GM12878 (cell line): ENCODE data around the gene HTR4. TPM values are rescaled to one million over a fixed set of nuclear protein-coding genes. Genes with fewer than 3 reads are reported as not detected.
A peak's percentile ranks its signal among the peaks of the same experiment; 100 is the strongest.

Experiments used
- ATAC-seq: fragments of 200-7000 bp; cut with Tn5 transposase; 3 replicates; pipeline ENCODE4 v1.9.1; 2020; ENCODE audit warnings: mild to moderate bottlenecking, moderate library complexity
- Bru-seq: library from RNA; stranded (reverse); fragments of 400-500 nt; gene quantifications from one replicate; lab custom pipeline; 2021; lab: Mats Ljungman, UMichigan
- BruChase-seq, 2 experiments: library from RNA; stranded (reverse); fragments of 400-500 nt; gene quantifications; one replicate each; lab custom pipeline; 2021; lab: Mats Ljungman, UMichigan
- BruUV-seq: library from RNA; stranded (reverse); fragments of 400-500 nt; replicated peaks from 2 replicates; lab custom pipeline; 2021; lab: Mats Ljungman, UMichigan
- CTCF ChIA-PET: fragments of 300-600 bp; sonication (Branson Sonifier 250); formaldehyde crosslinking; extraction: SDS; loops from one replicate; lab custom pipeline; 2021; ENCODE audit warnings: inconsistent platforms; lab: Yijun Ruan, JAX
- POLR2A ChIA-PET: fragments of 350-600 bp; formaldehyde crosslinking; extraction: SDS; loops from one replicate; lab custom pipeline; 2021; ENCODE audit warnings: inconsistent platforms; lab: Charles Lee
- RAD21 ChIA-PET: fragments of 300-600 bp; sonication (Branson Sonifier 250); formaldehyde crosslinking; loops from one replicate; lab custom pipeline; 2023; ENCODE audit warnings: antibody characterized with exemption; ENCODE audit not compliant: unreplicated experiment; lab: Charles Lee
- SMC1A ChIA-PET: fragments of 300-600 bp; sonication (Branson Sonifier 250); formaldehyde crosslinking; loops from one replicate; lab custom pipeline; 2023; ENCODE audit not compliant: unreplicated experiment, uncharacterized antibody; lab: Charles Lee
- DNase-seq: peaks from one replicate; pipeline ENCODE4 v3.0.0-alpha.2; 2011; ENCODE audit warnings: low read depth, low spot score
- FAIRE-seq: peaks from 3 replicates; lab custom pipeline; 2011; peaks lifted over from hg19 to GRCh38; lab: Jason Lieb, UNC
- H2AFZ ChIP-seq: 2 replicates; pipeline ENCODE4 v1.6.0; 2011; ENCODE audit warnings: low read depth, low read length, control low read depth; ENCODE audit not compliant: control insufficient read depth
- H3K27ac ChIP-seq: 2 replicates; pipeline ENCODE4 v1.5.1; 2011; ENCODE audit warnings: control low read depth; ENCODE audit not compliant: control insufficient read depth, insufficient read depth
- H3K27me3 ChIP-seq, 2 experiments: replicated peaks in 1 of 2; 2 replicates each; pipeline versions ENCODE4 v1.6.0 to v1.6.1; 2011; ENCODE audit warnings: low read length in 1 of 2; ENCODE audit not compliant: control insufficient read depth in 2 of 2, insufficient read depth in 2 of 2
- H3K36me3 ChIP-seq, 2 experiments: 2 replicates each; pipeline ENCODE4 v1.5.1; 2011; ENCODE audit warnings: low read length in 1 of 2; ENCODE audit not compliant: control insufficient read depth in 2 of 2, insufficient read depth in 2 of 2
- H3K4me1 ChIP-seq: 2 replicates; pipeline ENCODE4 v1.6.1; 2011; ENCODE audit warnings: mild to moderate bottlenecking, low read length, moderate library complexity, mixed read lengths; ENCODE audit not compliant: control insufficient read depth, insufficient read depth
- H3K4me2 ChIP-seq: 2 replicates; pipeline ENCODE4 v1.6.0; 2011; ENCODE audit warnings: control low read depth; ENCODE audit not compliant: control insufficient read depth, insufficient read depth
- H3K4me3 ChIP-seq: fragments of 200-600 bp; sonication (generic); 2 replicates; pipeline ENCODE4 v1.5.1; 2016
- H3K79me2 ChIP-seq: 2 replicates; pipeline ENCODE4 v1.6.0; 2011; ENCODE audit warnings: low read length; ENCODE audit not compliant: control insufficient read depth, insufficient read depth
- H3K9ac ChIP-seq: 2 replicates; pipeline ENCODE4 v1.8.0; 2011; ENCODE audit warnings: low read length, control low read depth, mixed read lengths; ENCODE audit not compliant: control insufficient read depth, insufficient read depth
- H3K9me3 ChIP-seq: replicated peaks from 3 replicates; pipeline ENCODE4 v1.5.1; 2011; ENCODE audit warnings: mild to moderate bottlenecking, low read length; ENCODE audit not compliant: control insufficient read depth, insufficient read depth
- H4K20me1 ChIP-seq: 2 replicates; pipeline ENCODE4 v1.6.0; 2011; ENCODE audit not compliant: control insufficient read depth, insufficient read depth
- BHLHE40 ChIP-seq, 2 experiments: fragments of 450-650 bp in 1 of 2; IDR thresholded peaks; 2 replicates each; pipeline ENCODE4 v1.6.1; 2011 to 2017; ENCODE audit warnings: low read depth in 2 of 2, borderline replicate concordance in 1 of 2, improper control_type of control experiment in 1 of 2, low read length in 1 of 2, mild to moderate bottlenecking in 1 of 2
- FOXK2 ChIP-seq: fragments of 450-650 bp; IDR thresholded peaks from 2 replicates; pipeline ENCODE4 v1.6.1; 2017; ENCODE audit warnings: mild to moderate bottlenecking, moderate library complexity
- HDAC2 ChIP-seq: fragments of 200-600 bp; sonication (generic); IDR thresholded peaks from 2 replicates; pipeline ENCODE4 v1.6.1; 2017
- HDAC6 ChIP-seq: fragments of 200-600 bp; sonication (generic); IDR thresholded peaks from one replicate; pipeline ENCODE4 v1.8.0; 2017; ENCODE audit warnings: antibody characterized with exemption; ENCODE audit not compliant: unreplicated experiment
- LARP7 ChIP-seq: fragments of 450-650 bp; IDR thresholded peaks from 2 replicates; pipeline ENCODE4 v1.6.1; 2017; ENCODE audit warnings: mild to moderate bottlenecking
- MXI1 ChIP-seq: fragments of 150-350 bp; IDR thresholded peaks from 2 replicates; pipeline ENCODE4 v1.6.1; 2011; ENCODE audit warnings: low read depth, mild to moderate bottlenecking, inconsistent platforms, low read length, improper control_type of control experiment
- MYC ChIP-seq: IDR thresholded peaks from 2 replicates; pipeline ENCODE4 v1.6.1; 2011; ENCODE audit warnings: mild to moderate bottlenecking, low read length, moderate library complexity, inconsistent platforms; ENCODE audit not compliant: insufficient read depth, insufficient replicate concordance, insufficient read length, severe bottlenecking
- PAX5 ChIP-seq: IDR thresholded peaks from 2 replicates; pipeline ENCODE4 v1.6.1; 2011; ENCODE audit warnings: low read depth, low read length, borderline replicate concordance
- RFX5 ChIP-seq: IDR thresholded peaks from 2 replicates; pipeline ENCODE4 v1.6.1; 2011; ENCODE audit warnings: low read depth, low read length, improper control_type of control experiment
- SUZ12 ChIP-seq: fragments of 200-600 bp; sonication (generic); IDR thresholded peaks from one replicate; pipeline ENCODE4 v1.6.1; 2018; ENCODE audit warnings: antibody characterized with exemption, mild to moderate bottlenecking; ENCODE audit not compliant: unreplicated experiment
- ZNF207 ChIP-seq: fragments of 450-650 bp; IDR thresholded peaks from 2 replicates; pipeline ENCODE4 v1.6.1; 2014; ENCODE audit warnings: antibody characterized with exemption, mild to moderate bottlenecking, borderline replicate concordance
- WGBS: methylation state at CpG from one replicate; pipeline ENCODE4 v1.1.6; 2016; ENCODE audit warnings: low lambda C conversion rate; ENCODE audit not compliant: insufficient replicate concordance, insufficient coverage; ENCODE audit errors: missing lambda C conversion rate; 5-methylcytosine and 5-hydroxymethylcytosine counted together
- in situ Hi-C: fragments of 300-500 bp; cut with MboI; formaldehyde crosslinking; loops from 9 replicates; pipeline ENCODE4 v1.14.3; 2018; ENCODE audit warnings: mixed read lengths
- intact Hi-C: fragments of 100-400 bp; cut with micrococcal nuclease; formaldehyde crosslinking; loops from one replicate; pipeline ENCODE4 v1.14.2; 2022; ENCODE audit not compliant: unreplicated experiment
- long read RNA-seq, 2 experiments: library from polyadenylated mRNA; unstranded; transcript quantifications; one replicate each; pipeline ENCODE4 v2.0.0, GENCODE V29; 2019 to 2020
- polyA minus RNA-seq, 3 experiments: library from RNA; depleted of rRNA, polyadenylated mRNA; stranded (reverse); fragments of >200 nt; gene quantifications; 2 replicates each; pipeline ENCODE4 v1.2.3, GENCODE V29; 2011
- polyA plus RNA-seq, 11 experiments: library from polyadenylated mRNA; depleted of rRNA in 4 of 11; unstranded in 6 of 11; stranded (reverse) in 5 of 11; fragments of >200 nt; fragmentation: Nextera tagmentation in 4 of 11; fragmentation: Illumina TruSeq in 1 of 11; extraction: Ambion mirVana in 4 of 11; extraction: Trizol in 1 of 11; gene quantifications; 1 replicate in 1 of 11; 2 replicates in 10 of 11; pipeline versions ENCODE4 v1.2.1 to v1.2.3, GENCODE V29; 2011 to 2016; ENCODE audit warnings: inconsistent platforms in 2 of 11, missing spikeins in 2 of 11, low read depth in 1 of 11
- total RNA-seq, 4 experiments: library from RNA; depleted of rRNA in 3 of 4; stranded (reverse); fragments of >200 nt in 3 of 4; fragmentation: Illumina TruSeq in 1 of 4; extraction: Trizol in 1 of 4; gene quantifications; 2 replicates each; pipeline versions ENCODE4 v1.2.1 to v1.2.3, GENCODE V29; 2013 to 2021
- TF ChIP-seq, protein P1 (sequence below): IDR thresholded peaks from 2 replicates; pipeline ENCODE4 v1.6.1; 2012; ENCODE audit warnings: low read depth, low read length, improper control_type of control experiment
- TF ChIP-seq, protein P2 (sequence below): fragments of 150-350 bp; IDR thresholded peaks from 2 replicates; pipeline ENCODE4 v1.6.1; 2016; ENCODE audit warnings: low read depth, low read length

Gene HTR4
- total RNA-seq (2013; cell fraction: nucleolus; rRNA removed), result not detected in 2 replicates
- total RNA-seq (2014; rRNA removed), result not detected in 2 replicates
- not detected in 2 replicates for total RNA-seq (2014; rRNA removed; fragmentation: Illumina TruSeq; extraction: Trizol)
- total RNA-seq (2021), result not detected in 2 replicates
- not detected for polyA plus RNA-seq (2011; ENCODE audit: low read depth)
- not detected in 2 replicates for polyA plus RNA-seq (2011; rRNA removed)
- 0.06 TPM in 1 of 2 replicates, not detected in the other for polyA plus RNA-seq (2011; cell fraction: cytosol; rRNA removed)
- polyA plus RNA-seq (2011; cell fraction: nucleus; rRNA removed), result not detected in 2 replicates
- polyA plus RNA-seq (2012), result not detected in 2 replicates
- not detected in 2 replicates for polyA plus RNA-seq (2014; fragmentation: Illumina TruSeq; extraction: Trizol)
- polyA plus RNA-seq (2014; fragmentation: Nextera tagmentation; extraction: Ambion mirVana), result not detected
- not detected in 2 replicates for polyA plus RNA-seq (2014; rRNA removed)
- not detected for polyA plus RNA-seq (2016; fragmentation: Nextera tagmentation; extraction: Ambion mirVana)
- not detected in 2 replicates for polyA minus RNA-seq (2011; rRNA and poly(A)+ RNA removed)
- not detected in 2 replicates for polyA minus RNA-seq (2011; cell fraction: cytosol; rRNA and poly(A)+ RNA removed)
- not detected in 2 replicates for polyA minus RNA-seq (2011; cell fraction: nucleus; rRNA and poly(A)+ RNA removed)
- Bru-seq, nascent RNA, result percentile 7 among the genes with signal in this experiment
- BruChase-seq, experiment 1, labeled RNA remaining after a 6-hour chase, result percentile 3 among the genes with signal in this experiment
- BruChase-seq, experiment 2, labeled RNA remaining after a 2-hour chase, result percentile 5 among the genes with signal in this experiment
- long read RNA-seq, experiment 1, result 0 reads
- long read RNA-seq, experiment 2, result 0 reads

- no peak within 1 kb of the TSS for H3K4me3 ChIP-seq
- DNase-seq (no peak), FAIRE-seq (no peak), ATAC-seq (no peak)
- no peaks in the 10 kb centered on the region for H3K79me2 ChIP-seq
- H4K20me1 ChIP-seq, result no peaks in the 10 kb centered on the region
- no peaks in the 10 kb centered on the region for H3K4me1 ChIP-seq
- 23% methylated on average over 39 of the region's 72 CpGs for WGBS
- H3K27me3 ChIP-seq, result peaks cover 0 to 1% of the 10 kb centered on the region in 2 experiments; a peak in 1 of 4 replicates
- H3K9ac ChIP-seq, result no peak within 1 kb of the TSS
- BruUV-seq, result no TSS peak
- ChIA-PET SMC1A (no interaction called here), CTCF (no interaction called here), POLR2A (no interaction called here)
- H3K4me2 ChIP-seq, result no peak within 1 kb of the TSS
- H3K9me3 ChIP-seq, result no peaks in the 10 kb centered on the region
- no peak within 1 kb of the TSS for H2AFZ ChIP-seq
- no peaks in the 10 kb centered on the region for H3K36me3 ChIP-seq
- no peak within 1 kb of the TSS for H3K27ac ChIP-seq
- in situ Hi-C loops, result no loop called here
- intact Hi-C loops, result no loop called here
- TF ChIP-seq RFX5 (no peak), HDAC2 (no peak), PAX5 (no peak), FOXK2 (no peak), HDAC6 (no peak), MXI1 (no peak), SUZ12 (no peak), BHLHE40 (IDR thresholded peaks at IDR 0.05; ENCODE audit: borderline replicate concordance in 1 of 2, low read depth in 2 of 2, low read length in 1 of 2) (no peak), LARP7 (no peak), ZNF207 (no peak), MYC (no peak)
- TF ChIP-seq, protein P1, sequence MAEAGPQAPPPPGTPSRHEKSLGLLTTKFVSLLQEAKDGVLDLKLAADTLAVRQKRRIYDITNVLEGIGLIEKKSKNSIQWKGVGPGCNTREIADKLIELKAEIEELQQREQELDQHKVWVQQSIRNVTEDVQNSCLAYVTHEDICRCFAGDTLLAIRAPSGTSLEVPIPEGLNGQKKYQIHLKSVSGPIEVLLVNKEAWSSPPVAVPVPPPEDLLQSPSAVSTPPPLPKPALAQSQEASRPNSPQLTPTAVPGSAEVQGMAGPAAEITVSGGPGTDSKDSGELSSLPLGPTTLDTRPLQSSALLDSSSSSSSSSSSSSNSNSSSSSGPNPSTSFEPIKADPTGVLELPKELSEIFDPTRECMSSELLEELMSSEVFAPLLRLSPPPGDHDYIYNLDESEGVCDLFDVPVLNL, result no peak
- TF ChIP-seq, protein P2, sequence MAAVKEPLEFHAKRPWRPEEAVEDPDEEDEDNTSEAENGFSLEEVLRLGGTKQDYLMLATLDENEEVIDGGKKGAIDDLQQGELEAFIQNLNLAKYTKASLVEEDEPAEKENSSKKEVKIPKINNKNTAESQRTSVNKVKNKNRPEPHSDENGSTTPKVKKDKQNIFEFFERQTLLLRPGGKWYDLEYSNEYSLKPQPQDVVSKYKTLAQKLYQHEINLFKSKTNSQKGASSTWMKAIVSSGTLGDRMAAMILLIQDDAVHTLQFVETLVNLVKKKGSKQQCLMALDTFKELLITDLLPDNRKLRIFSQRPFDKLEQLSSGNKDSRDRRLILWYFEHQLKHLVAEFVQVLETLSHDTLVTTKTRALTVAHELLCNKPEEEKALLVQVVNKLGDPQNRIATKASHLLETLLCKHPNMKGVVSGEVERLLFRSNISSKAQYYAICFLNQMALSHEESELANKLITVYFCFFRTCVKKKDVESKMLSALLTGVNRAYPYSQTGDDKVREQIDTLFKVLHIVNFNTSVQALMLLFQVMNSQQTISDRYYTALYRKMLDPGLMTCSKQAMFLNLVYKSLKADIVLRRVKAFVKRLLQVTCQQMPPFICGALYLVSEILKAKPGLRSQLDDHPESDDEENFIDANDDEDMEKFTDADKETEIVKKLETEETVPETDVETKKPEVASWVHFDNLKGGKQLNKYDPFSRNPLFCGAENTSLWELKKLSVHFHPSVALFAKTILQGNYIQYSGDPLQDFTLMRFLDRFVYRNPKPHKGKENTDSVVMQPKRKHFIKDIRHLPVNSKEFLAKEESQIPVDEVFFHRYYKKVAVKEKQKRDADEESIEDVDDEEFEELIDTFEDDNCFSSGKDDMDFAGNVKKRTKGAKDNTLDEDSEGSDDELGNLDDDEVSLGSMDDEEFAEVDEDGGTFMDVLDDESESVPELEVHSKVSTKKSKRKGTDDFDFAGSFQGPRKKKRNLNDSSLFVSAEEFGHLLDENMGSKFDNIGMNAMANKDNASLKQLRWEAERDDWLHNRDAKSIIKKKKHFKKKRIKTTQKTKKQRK, result no peak
- TF ChIP-seq, all 136 proteins: peak for 0
- RAD21 ChIA-PET, result no interaction called here
Measured at GRCh38 chr5:148653836-148654781, at the start of gene HTR4. HTR4 (minus strand) TSS chr5:148654527; CDS start chr5:148637014, 17,513 bp downstream.
